Stimulated activated CD8-positive, alpha-beta memory T cell treated with anti-CD3 and anti-CD28 coated beads, Interleukin-15, amount 100 ng/mL, for 1 hour (primary cell): Measurements from ENCODE around the gene TNFAIP3.
"Not testable (repeated sequence)": the region's sequence is repeated elsewhere in the genome, so short reads cannot be mapped to it uniquely, and the experiment has no call there.

Source experiments
- DNase-seq: peaks from one replicate; pipeline ENCODE4 v3.0.0-alpha.2; 2020; ENCODE audit warnings: low read depth

TNFAIP3 gene

GRCh38 chr6:137878486-137879285 lies 11.6 kb downstream of the TNFAIP3 start:
- no peak for DNase-seq

- no peak for DNase-seq
These were observed 12.2 kb downstream of the TNFAIP3 start for GRCh38 chr6:137879299-137879698.

DNA sequence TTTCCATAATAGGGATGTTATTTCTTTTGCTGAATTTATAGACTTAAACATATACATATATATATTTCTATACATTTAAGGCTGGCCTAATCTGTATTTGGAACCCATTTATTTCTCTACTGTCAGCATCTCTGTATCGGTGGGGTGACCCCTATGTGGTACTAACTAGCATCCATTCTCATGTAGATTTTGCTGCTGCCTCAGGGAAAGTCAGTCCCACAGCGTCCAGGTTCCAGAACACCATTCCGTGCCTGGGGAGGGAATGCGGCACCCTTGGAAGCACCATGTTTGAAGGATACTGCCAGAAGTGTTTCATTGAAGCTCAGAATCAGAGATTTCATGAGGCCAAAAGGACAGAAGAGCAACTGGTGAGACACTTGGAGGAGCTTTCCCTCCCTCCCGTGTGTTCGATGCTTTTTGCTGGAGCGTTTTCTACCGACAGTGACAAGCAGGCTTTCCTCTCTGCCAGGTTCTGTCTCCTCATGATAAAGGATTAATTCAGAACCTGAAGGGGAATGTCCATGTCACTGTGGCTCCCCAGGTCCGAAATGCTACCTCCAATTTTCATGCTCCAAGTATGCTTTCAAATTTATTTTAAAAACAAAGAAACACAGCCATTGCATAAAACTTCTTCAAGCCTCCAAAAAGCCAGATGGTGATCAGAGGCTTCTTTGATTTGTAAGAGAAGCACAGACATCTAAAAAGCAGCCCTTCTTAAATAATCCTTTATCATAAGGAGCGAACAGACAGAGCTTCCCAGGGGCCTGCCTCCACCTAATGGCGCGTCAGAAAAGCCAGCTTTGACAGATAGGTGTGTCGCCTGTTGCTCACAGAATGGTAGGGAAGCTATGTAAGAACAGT lies 13.1 kb downstream of the TNFAIP3 start:
- DNase-seq: no peak

GRCh38 chr6:137880746-137881521 lies 13.9 kb downstream of the TNFAIP3 start:
- DNase-seq: no peak

DNA sequence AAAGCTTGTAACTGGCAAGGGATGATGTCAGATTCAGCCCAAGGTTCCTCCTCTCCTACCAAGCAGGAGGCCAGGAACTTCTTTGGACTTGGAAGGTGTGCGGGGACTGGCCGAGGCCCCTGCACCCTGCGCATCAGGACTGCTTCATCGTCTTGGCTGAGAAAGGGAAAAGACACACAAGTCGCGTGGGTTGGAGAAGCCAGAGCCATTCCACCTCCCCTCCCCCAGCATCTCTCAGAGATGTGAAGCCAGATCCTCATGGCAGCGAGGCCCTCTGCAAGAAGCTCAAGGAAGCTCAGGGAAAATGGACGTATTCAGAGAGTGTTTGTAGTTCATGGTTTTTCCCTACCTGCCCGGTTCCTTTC lies 14.4 kb downstream of the TNFAIP3 start:
- no peak for DNase-seq

DNA sequence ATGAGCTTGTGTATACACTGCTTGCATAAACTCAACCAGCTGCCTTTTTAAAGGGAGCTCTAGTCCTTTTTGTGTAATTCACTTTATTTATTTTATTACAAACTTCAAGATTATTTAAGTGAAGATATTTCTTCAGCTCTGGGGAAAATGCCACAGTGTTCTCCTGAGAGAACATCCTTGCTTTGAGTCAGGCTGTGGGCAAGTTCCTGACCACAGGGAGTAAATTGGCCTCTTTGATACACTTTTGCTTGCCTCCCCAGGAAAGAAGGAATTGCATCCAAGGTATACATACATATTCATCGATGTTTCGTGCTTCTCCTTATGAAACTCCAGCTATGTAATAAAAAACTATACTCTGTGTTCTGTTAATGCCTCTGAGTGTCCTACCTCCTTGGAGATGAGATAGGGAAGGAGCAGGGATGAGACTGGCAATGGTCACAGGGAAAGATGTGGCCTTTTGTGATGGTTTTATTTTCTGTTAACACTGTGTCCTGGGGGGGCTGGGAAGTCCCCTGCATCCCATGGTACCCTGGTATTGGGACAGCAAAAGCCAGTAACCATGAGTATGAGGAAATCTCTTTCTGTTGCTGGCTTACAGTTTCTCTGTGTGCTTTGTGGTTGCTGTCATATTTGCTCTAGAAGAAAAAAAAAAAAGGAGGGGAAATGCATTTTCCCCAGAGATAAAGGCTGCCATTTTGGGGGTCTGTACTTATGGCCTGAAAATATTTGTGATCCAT lies 15.3 kb downstream of the TNFAIP3 start:
- DNase-seq: no peak

DNA sequence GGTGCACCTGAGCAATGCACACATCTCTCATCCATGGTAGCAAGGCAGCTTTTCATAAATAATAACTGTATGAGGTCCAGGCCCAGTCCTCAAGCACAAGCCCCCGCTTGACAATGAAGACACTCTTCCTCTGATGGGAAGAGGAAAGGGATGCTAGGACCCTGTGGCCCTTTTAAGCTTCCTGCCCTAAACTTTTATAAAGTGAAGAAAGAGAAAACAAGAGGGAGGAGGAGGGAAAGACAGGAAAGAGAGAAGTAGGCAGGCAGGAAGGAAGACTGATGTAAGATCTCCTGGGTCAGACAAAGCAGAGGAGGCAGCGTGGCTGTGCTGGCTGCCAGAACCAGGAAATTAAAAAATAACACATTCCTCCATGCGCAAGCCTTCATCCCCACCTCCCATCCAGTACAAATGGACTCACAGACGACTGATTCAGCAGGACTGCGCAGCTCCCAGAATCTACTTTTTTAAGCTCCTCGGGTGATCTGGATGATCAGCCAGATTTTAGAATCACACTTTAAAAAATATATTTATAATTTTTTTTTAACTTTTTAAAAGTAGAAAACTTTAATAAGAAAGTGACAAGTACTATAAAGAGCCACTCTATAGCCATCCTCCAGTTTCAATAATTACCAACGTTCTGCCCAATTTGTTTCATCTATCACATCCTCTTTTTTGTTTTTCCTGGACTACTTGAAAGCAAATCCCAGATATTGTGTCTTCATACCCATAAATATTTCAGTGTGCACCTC lies 16.5 kb downstream of the TNFAIP3 start:
- no peak for DNase-seq

- no peak for DNase-seq
These were observed 17.3 kb downstream of the TNFAIP3 start for GRCh38 chr6:137884149-137884909.

- not testable (repeated sequence) for DNase-seq
These were observed 17.8 kb downstream of the TNFAIP3 start for GRCh38 chr6:137884910-137885229.

- not testable (repeated sequence) for DNase-seq
These were observed 19.2 kb downstream of the TNFAIP3 start for GRCh38 chr6:137886226-137886625.

DNA sequence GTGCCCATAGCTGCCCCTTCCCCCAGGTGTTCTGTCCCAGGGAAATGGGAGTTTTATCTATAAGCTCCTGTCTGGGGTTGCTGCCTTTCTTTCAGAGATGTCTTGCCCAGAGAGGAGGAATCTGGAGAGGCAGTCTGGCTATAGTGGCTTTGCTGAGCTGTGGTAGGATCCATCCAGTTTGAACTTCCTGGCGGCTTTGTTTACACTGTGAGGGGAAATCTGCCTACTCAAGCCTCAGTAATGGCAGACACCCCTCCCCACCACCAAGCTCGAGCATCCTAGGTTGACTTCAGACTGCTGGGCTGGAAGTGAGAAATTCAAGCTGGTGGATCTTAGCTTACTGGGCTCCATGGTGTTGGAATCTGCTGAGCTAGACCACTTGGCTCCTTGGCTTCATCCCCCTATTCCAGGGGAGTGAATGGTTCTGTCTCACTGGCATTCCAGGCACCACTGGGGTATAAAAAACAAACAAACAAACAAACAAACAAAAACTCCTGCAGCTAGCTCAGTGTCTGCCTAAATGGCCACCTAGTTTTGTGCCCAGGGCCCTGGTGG lies 24.0 kb downstream of the TNFAIP3 start:
- no peak for DNase-seq

- no peak for DNase-seq
These were observed 25.2 kb downstream of the TNFAIP3 start for GRCh38 chr6:137892271-137892708.

DNA sequence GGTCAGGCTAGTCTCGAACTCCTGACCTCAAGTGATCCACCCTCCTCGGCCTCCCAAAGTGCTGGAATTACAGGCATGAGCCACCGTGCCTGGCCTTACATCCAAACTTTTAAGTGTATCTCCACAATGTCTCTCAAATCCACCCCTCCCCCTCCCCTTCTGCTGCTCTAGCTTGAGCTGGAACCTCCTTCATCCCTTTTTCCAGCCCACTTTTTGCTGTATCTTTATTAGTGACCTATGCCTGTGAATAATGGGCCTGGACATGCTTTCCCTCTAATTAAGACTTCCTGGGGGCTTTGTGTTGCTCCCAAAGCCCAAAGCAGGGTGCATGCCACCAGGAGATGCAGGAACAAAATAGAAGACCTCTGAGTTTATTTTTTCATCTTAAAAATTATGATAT lies 26.1 kb downstream of the TNFAIP3 start:
- no peak for DNase-seq

- DNase-seq: no peak
These were observed 26.7 kb downstream of the TNFAIP3 start for GRCh38 chr6:137893726-137894125.

- DNase-seq: not testable (repeated sequence)
These were observed 27.3 kb downstream of the TNFAIP3 start for GRCh38 chr6:137894378-137894777.

GRCh38 chr6:137894779-137895385 lies 27.8 kb downstream of the TNFAIP3 start:
- no peak for DNase-seq

DNA sequence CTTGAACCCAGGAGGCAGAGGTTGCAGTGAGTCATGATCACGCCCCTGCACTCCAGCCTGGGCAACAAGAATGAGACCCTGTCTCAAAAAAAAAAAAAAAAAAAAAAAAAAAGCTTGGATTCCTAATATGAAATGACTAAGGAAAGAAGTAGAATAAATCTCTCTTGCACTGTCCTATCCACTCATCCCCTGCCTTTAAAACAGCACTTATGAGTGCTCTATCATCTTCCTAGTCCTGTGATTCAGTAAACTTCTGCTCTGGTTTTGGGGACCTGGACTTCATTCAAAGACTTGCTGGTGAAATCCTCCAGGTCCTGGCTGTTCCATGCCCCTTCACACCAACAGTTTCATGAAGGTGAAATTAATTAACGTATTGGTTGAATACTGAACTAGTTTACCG lies 29.6 kb downstream of the TNFAIP3 start:
- no peak for DNase-seq

- DNase-seq: no peak
These were observed 33.8 kb downstream of the TNFAIP3 start for GRCh38 chr6:137900815-137901214.

DNA sequence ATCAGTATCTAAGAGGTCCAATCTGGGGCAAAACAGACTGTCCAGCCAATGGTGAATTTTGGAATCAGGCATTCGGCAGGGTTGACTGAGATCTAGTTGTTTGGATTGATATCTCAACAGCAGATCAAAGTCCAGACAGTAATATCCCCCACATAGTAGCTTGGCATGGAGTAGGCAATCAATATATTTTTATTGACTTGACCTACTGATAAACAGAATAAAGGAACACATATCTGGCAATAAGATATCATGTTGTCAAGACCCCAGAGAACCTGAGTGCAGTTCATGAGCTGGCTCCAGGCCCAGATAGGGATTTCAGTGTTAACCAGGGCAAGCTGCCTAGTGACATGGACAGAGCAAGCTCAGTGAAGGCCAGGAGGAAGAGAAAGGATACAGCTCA lies 34.4 kb downstream of the TNFAIP3 start:
- DNase-seq: no peak

- DNase-seq: no peak
These were observed 35.6 kb downstream of the TNFAIP3 start for GRCh38 chr6:137902699-137903098.
